Measurements from ENCODE around the gene INPP5D.
"Not testable (repeated sequence)": the region's sequence is repeated elsewhere in the genome, so short reads cannot be mapped to it uniquely, and the experiment has no call there.

INPP5D gene

DNA sequence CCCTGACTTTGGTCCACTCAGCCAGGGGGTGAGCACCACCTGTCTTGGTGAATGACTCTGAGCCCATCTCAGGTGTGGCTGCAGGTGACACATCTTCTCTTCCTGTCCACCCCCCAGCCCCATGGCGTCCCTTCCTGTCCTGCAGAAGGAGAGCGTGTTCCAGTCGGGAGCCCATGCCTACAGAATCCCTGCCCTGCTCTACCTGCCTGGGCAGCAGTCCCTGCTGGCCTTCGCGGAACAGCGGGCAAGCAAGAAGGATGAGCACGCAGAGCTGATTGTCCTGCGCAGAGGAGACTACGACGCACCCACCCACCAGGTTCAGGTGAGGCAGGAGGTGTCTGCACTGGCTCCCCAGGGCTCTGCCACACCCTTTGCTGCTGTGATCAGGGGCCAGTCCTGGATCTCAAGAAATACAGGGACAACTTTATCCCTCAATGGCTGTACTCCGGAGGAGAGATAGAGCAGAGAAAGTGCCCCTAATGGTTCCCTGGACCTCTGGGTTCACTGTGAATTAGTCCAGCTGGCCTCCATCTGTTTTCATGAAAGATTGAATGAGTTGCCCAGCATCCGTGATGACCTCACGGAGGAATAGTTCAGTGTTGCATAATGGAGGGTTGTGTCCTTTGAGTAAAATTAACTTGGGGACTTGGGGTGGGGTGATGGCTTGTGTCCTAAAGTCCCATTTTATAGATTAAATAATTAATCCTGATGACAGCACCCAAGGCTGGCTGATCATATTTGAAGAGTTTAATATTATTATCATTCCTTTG is 27.4 kb upstream of the INPP5D start, which contains the start of gene NEU2:
Gene NEU2 (plus strand): TSS at position 122 of the 770 bp plus-strand sequence. CDS start 0 bp downstream, at position 122.
- DNase-seq = no peak

DNA sequence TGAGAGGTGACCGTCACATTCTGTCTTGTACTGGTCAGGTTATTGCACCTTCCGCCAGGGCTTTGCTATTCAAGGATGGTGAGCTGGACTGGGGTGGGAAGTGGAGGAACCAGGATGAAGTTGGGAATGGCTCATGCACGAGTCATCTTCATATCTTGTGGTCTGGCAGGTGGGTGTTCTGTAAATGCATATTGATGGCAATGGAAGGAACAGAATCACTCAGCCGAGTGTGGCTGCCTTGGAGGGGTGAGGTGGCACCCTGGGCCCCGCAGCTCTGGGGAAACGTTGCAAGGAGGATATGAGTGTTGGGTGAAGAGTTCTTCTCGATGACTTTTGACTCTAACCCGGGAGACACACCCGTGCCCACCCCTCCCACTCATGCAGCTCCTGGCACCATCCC is 26.5 kb upstream of the INPP5D start:
- no peak for DNase-seq

- DNase-seq = no peak
Measured at GRCh38 chr2:233034091-233034882, 25.9 kb upstream of the INPP5D start.

DNA sequence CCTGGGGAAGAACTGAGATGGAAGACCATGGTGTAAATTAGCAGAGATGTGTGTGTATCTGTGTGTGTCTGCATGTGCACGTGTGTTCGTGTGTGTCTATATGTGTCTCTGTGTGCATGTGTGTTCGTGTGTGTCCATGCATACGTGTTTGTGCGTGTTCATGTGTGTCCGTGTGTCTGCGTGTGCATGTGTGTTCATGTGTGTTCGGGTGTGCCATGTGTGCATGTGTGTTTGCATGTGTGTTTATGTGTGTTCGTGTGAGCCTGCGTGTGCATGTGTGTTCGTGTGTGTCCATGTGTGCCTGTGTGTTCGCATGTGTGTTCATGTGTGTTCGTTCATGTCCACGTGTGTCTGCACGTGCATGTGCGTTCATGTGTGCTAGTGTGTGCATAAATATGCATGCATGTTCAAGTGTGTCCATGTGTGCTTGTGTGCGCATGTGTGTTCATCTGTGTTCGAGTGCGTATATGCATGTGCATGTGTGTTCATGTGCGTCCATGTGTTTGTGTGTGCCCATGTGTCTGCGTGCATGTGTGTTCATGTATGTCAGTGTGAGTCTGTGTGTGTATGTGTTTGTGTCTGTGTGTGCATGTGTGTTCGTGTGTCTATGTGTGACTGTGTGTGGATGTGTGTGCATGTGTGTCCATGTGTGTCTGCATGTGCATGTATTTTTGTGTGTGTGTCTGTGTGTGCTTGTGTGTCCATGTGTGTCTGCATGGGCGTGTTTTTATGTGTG is 24.5 kb upstream of the INPP5D start:
- no peak for DNase-seq

GRCh38 chr2:233036162-233036838 is 23.8 kb upstream of the INPP5D start:
- DNase-seq = no peak

GRCh38 chr2:233037078-233037477 is 23.1 kb upstream of the INPP5D start:
- no peak for DNase-seq

DNA sequence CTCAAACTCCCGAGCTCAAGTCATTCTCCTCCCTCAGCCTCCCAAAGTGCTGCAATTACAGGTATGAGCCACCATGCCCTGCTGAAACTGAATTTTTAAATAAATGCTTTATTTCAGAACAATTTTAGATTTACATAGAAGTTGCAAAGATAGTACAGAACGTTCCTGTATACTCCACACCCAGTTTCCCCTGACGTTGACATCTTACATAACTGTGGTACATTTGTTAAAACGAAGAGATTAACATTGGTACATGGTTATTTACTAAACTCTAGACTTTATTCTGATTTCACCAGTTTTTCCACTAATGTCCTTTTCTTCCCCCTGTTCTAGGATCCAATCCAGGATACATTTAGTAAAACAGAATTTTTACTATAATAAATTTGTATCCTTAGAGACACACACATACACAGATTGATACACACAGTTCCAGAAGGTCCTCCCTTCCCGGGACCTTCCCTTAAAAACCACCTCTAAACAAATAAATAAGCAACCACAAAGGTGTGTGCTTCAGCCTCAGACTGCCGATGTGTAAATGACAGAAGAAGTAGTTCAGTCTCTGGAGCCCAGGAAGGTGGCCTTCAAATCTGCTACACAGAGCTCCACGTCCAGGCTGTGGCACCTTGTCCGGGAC is 20.8 kb upstream of the INPP5D start:
- DNase-seq = no peak

- DNase-seq = no peak
Measured at GRCh38 chr2:233039846-233040530, 20.2 kb upstream of the INPP5D start.

- DNase-seq = no peak
Measured at GRCh38 chr2:233040571-233040970, 19.6 kb upstream of the INPP5D start.

DNA sequence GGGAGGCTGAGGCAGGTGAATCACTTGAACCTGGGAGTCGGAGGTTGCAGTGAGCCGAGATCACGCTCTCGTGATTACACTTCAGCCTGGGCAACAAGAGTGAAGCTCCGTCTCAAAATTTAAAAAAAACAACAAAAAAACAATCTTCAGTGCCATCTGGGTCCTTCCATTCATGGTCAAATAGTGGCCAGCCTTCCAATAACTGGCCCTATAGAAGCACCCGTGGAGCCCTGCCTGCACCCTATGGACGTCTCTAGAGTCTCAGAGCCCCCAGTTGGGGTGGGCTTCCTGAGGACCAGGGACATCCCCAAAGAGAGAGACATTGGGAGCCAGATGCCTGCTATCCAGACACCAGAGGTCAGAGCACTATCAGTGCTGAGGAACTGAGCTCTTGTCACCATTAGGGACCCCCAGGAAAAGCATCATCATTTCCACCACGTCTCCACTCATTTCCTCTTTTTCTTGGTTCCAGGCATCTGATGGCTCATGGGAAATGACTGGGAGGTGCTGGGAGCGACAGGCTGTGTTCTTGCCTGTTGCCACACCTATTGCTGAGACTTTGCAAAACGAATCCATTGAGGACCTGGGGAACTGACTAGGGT is 18.3 kb upstream of the INPP5D start:
- no peak for DNase-seq

DNA sequence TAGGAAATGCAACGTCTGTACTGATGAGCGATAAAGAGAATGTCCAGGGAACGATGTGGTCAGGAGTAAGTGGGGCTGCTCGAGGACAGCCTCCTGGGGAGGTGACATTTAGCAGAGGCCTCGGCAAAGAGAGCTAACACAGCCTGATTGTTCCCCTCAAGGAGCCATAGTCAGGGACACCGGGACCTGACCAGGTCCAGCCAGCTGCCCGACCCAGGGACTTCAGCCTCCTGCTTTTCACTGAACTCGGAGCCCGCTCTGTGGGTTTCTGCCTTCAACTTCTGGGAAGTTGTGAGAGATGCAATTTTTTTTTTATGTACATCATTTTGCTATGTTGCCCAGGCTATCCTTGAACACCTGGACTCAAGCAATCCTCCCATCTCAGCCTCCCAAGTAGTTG is 17.6 kb upstream of the INPP5D start:
- no peak for DNase-seq

GRCh38 chr2:233044974-233045605 is 15.1 kb upstream of the INPP5D start:
- DNase-seq = no peak

DNA sequence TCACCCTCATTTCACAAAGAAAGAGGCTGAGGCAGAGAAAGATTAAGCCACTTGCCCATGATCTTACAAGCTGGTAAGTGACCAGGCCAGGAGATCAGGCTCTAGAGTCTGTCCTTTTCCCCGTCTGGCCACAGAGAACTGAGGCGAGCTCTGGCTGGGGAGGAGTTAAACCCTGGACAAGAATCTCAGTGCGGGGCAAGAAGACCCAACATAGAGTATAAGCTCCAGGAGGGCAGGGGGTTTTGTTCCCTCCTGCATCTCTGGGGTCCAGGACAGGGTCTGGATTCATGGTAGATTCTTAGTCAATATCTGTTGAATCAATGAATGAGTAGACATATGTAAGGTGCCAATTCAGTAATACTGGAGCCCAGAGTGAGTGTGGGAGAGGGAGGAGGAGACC is 12.9 kb upstream of the INPP5D start:
- no peak for DNase-seq

DNA sequence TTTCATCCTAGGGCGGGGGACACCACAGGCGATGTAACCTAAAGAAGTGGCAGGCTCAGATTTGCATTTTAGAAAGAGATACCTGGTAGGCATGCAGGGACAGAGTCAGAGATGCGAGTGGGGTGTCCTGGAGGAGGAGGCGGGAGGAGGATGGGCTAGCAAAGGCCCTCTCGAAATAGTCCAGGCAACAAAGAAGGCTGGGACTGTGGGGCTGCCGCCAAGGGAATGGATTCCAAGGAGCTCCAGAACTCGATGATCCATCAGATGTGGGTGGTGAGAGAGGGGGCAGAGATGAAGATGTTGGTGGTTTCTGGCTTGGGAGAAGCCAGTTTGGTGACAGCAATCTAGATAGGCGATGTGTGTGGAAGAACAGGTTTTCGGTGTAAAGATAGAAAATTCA is 12.5 kb upstream of the INPP5D start:
- no peak for DNase-seq

- DNase-seq = no peak
Measured at GRCh38 chr2:233048569-233049193, 11.5 kb upstream of the INPP5D start.

- no peak for DNase-seq
Measured at GRCh38 chr2:233049194-233049761, 10.9 kb upstream of the INPP5D start.

DNA sequence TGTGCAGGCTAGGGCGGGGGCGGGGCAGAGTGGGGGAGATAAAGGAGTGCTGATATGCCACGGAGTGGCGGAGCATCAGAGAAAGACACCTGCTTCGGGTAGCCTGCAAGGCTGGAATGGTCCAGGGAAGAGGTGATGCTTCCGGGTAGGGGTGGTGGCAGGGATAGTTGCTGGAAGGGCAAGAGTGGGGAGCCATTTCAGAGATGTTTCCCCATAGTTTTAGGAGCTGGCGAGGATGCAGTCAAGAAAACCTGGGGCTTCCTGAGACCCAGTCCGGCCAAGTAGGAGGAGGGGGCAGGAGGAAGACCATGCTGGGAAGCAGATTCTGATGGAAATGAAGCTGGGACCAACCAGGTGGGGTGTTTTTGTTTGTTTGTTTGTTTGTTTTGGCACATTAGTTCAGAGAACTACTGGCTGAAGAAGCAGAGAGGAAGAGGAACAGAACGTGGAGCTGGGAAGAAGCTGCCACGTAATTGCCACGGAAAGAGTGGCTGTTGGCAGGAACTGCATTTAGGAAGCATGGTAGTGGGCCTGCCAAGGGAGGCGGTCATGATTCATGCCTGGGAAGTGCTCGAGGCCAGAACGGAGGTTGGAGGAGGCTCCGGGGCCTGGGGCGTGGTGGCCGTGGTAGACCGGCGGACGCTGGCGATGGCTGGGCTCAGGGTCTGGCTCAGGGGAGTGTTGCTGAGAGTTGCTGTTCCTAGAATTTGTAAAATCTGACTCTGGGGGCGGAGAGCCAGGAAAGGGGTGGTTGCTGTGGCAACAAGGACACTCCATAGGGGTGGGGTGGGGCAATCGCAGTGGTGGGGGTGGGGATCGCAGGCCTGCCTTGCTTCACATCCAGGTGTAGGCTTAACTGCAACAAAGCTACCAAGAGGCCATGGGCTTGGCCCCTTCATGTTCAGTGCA is 8.6 kb upstream of the INPP5D start:
- DNase-seq = no peak

GRCh38 chr2:233052517-233052916 is 7.6 kb upstream of the INPP5D start:
- DNase-seq = not testable (repeated sequence)

Data from NCI-H2029 treated with DMSO at 0.1 percent for 48 hours (cell line).